HG03565 (cell line): Measurements from ENCODE around the gene WDFY3.
"Not testable (repeated sequence)": the region's sequence is repeated elsewhere in the genome, so short reads cannot be mapped to it uniquely, and the experiment has no call there.

Experiments
- ATAC-seq: cut with Tn5 transposase; IDR thresholded peaks from one replicate; pipeline ENCODE4 v1.9.1; 2021; ENCODE audit warnings: mild to moderate bottlenecking, moderate library complexity; ENCODE audit not compliant: unreplicated experiment

WDFY3 gene

DNA sequence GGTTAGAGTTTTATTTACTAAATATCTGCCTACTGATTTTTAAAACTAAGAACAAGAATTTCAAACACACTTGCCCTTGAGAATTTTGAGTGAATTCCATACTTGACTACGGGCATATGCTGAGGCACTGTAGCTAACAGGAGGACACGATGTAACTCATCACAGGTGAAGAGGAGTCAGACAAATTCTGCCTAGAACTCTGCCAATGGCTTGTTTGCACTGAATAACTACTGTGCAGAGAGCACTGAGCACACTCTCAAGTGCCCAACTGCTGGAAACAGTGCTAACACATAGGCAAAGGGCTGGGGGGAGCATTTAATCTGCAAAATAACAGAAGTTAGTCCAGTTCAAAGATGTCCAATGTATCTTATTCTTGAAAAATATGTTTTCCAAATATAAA, 104.4 kb downstream of the WDFY3 start:
- ATAC-seq = no peak

DNA sequence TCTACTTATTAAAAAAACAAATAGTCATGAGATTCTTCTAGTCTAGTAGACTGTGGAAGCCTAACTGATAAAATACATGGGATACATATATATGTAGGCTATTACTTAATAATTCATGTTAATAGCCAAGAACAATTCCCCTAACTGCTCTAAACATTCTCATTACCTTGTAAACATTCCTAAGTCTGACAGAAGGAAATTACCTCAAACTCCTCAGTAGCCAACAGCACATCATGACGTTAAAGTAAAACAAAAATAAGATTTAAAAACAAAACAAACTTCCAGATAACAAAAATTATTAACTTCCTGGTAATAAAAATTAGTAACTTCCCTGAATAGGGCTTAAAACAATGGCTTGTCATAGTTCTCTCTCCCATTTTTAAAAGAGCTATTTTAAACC, 109.2 kb downstream of the WDFY3 start:
- no peak for ATAC-seq

DNA sequence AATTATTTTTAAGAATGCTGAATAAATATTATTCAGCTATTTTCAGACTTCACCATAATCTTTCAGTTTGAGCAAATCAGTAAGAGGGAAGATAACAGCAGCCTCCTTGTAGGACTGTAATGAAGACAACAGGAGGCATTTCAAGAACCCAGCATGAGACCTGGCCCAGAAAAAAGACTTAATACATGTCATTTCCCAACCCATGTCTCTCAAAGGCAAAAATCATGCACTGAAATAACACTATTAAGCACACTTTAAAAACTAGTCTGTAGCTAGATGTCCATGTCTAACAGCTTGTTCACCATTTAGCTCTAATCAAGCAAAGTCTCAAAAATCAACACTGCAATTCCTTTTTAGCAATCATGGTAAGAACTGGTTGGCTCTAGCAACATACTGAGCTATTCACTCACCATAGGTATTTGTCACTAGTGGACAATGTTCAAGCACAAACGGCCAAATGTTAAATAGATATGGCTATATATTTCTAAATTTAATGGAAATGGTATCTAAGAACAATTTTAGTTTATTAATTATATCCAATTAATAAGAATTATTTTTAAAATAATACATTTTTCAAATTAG, 109.9 kb downstream of the WDFY3 start:
- no peak for ATAC-seq

DNA sequence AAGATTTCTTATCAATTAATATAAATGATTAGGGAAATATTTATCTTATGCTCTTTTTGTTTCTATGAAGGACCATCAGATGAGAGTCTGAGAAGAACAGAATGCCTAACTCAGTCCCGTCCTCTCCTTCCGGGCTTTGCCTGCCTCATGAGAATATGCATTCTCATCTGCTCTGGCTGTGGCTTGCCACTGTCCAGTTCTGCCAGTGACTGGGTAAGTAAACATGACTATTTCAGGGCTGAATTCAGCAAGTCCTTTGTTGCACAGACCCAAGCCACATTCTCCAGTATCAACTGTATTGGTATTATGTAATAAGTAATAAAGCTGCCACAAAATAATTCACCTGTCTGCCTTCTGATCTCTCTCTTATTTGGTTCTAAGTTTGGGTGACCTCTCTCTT, 110.7 kb downstream of the WDFY3 start:
- ATAC-seq = no peak

DNA sequence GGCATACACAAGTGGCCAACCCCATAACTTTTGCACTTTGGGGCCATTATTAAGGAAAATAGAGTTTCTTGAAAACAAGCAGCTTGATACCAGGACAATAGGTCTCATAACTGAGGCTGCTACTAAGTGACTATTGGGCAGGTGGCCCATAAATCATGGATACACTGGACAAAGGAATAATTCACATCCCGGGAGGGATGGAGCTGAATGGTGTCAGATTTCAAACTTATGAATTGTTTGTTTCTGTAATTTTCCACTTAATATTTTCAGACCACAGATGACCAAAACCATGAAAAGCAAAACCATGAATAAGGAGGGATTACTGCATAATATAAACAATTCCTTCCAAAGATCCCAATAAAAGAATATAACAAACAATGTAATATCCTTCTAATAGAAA, 114.4 kb downstream of the WDFY3 start:
- no peak for ATAC-seq

DNA sequence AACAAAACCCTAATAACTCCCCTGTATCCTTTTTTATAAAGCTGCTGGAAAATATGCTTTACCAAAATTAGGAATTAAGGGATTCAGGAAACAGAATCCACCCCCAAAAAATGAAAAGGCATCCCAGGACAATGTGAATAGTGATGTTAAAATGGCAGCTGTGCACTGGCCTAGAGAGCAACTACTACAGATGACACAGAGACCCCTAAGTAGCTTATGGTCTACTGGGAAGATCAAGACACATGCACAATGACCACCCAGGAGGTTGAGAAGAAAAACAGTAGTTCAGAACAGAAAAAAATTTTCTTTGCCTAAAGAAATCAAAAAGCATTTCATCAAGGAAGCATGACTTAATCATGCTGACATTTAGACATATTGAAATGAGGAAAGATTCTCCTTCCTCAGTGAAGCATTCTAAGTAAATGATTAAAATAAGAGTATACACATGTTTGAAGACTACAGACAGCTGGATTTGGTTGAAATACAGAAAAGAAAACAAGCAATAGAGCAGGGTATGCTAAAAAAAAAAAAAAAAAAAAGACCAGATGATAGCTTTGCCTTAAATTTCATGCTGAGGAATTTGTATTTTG, 117.3 kb downstream of the WDFY3 start:
- ATAC-seq = no peak

DNA sequence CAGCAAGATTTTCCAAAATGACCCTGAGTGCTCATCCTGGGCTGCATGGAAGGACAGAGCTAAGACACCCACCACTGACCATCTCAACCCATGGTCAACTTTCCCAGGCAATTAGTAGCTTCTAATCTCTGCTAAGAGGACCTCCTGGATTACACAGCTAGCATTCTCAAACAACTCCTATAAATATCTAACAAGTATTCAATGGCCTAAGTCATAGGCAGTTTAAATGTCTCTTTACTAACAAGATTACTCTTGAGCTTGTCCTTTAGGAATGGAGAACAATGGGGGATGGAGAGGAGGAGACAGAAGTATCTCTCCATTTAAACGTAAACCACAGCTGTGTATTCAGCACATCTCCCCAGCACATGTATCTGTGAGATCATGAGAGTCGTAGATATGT, 118.1 kb downstream of the WDFY3 start:
- ATAC-seq = no peak

DNA sequence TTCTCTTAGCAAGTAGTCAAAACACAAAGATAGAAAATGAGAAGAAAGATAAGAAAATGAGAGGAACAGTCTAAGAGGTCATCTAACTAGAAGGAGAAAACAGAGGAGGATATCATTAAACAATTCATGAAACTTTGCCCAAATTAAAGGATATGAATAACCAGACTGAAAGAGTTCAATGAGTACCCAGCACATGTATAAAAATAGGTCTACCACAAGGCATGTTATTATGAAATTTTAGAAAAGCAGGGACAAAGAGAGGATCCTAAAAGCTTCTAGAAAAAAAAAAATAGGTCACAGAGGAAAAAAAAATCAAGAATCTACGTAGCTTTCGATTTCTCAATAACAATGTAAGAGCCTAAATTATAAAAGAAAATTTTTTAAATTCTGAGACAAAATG, 118.5 kb downstream of the WDFY3 start:
- no peak for ATAC-seq

DNA sequence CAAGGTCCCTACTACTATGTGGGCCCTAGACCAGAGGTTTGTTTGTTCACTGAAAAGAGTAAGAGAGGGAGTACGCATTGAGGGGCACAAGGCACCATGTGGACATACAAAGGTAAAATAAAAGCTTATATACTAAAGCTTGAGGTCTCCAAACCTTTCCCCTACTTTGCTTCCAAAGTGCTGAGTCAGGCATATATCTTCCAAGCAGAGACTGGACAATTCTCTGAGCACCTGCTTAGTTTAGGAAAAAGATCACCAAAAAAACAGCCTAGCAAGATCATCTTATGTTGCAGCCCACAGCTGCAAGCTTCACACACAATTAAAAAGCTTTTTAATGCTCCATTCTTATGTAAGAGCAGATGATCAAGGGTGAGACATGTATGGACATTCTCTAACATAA, 119.5 kb downstream of the WDFY3 start:
- ATAC-seq = no peak

DNA sequence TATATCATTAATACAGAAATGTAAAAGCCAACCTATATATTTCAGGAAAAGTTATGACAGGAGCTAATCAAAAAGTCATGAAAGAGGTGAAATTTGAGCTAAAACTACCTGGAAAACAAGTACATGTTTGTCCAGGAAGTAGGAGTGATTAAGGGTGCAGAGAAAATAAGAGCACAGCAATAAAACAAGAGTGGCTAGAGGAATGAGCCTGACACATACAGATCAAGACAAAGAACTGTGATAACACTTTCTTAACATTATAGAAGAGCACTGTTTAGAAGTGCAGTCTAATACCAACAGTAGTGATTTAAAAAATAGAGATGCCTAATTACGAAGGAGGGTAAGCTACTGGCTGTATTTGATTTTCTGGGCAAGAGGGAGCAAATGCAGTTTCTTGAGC, 125.1 kb downstream of the WDFY3 start:
- no peak for ATAC-seq

DNA sequence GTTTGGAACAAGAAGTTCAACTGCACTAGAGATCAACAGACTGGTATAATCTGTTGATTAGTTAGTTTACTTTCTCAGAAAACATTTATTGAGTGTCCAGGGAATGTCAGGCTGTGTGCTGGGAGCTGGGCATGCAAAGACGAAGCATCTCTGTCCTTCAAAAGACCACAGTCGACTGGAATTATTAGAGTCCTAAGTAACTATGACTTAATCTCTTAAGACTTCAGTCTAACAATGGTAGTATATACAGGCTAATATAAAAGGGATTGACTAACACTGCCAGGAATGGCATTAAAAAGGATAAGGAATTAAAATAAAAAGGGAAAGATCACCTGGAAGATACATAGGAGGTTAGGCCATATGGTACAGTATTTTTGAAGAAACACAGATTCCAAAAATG, 128.7 kb downstream of the WDFY3 start:
- ATAC-seq = no peak

DNA sequence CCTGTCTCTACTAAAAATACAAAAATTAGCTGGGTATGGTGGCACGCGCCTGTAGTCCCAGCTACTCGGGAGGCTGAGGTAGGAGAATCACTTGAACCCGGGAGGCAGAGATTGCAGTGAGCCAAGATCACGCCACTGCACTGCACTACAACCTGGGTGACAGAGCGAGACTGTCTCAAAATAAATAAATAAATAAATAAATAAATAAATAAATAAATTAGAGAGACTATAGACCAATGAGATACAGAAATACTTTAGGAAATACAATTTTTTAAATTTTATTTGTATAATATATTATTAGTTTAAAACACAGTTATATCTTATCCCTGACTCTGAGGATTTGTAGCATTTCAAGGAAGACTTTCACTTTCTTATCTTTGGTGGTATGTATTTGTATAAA, 136.9 kb downstream of the WDFY3 start:
- not testable (repeated sequence) for ATAC-seq

DNA sequence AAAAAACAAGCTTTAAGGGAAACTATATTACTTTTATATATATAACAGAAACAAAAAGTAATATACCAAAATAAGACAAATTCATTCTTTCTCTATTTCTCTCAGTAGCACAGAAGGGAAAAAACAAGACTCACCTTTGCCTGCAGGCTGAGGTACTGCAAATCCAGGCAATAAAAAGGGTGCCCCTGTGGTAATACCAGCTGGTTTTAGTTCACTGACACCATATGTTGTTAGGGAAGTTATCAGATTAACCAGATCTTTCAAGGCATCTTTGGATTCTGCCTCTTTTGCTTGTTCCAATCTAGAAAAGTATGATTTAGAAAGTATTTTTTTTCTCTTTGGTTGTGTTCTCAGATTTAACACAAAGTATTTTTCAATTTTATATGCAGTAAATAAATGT, 139.8 kb downstream of the WDFY3 start:
- ATAC-seq = no peak

DNA sequence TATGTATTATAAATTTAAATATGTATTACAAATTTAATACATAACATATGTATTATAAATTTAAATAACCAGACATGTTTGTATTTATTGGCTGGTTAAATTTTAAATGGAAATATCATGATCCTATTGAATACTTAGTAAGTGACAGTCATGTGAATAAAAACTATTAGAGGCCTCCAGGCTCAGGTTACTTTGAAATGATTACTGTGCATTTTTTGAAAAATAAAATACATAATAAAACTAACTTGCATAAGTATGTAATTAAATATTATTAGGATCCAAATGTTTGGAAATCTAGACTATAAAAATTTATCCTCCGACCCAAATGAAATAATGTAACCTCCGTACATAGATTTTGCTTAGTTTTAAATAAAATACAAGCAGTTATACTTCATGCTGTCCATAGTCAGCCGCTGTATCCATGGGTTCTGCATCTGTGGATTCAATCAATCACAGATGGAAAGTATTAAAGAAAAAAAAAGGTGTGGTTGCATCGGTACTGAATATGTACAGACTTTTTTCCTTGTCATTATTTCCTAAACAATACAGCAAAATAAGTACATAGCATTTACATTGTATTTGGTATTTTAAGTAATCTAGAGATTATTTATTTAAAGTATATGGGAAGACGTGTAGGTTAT, 140.7 kb downstream of the WDFY3 start:
- ATAC-seq = no peak

DNA sequence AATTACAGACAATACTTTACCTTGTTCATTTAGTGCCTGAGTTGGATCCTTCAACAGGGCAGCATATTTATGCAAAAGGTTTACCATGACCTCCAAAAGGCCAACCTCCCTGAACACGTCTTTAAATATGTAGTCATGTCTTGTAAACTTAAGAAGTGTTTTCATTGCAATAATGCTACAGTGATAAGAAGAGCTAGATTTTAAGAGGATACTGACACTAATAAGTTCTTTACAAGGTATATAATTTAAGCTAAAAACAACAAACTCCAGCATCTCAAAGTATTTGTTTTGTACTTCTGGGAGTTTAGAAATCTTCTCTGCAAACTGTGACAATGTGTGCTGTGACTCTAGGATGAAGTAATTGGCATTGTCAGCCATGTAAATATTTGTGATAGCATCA, 145.4 kb downstream of the WDFY3 start:
- ATAC-seq = no peak

DNA sequence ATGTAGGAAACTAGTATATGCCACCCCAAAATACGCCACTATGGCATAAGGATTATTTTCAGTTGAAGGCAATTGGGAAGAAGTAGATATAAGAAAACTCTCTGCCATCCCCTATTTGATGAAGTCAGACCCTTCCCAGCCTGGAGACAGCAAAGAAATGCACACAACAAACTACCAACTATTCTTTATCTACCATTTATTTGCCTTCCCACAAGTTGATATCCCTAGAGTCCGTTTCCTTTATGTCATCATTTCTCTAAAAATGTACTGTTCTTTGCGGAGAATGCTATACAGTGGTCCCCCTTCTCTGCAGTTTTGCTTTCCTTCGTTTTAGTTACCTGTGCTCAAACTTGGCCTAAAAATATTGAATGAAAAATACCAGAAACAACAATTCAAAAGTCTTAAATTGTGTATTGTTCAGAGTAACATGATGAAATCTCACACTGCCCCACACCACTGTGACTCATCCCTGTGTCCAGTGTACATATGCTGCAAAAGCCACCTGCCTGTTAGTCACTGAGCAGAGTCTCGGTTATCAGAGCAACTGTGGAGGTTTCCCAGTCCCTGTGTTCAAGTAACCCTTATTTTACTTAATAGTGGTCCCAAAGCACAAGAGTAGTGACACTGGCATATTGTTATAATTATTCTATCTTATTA, 152.3 kb downstream of the WDFY3 start:
- ATAC-seq = no peak

DNA sequence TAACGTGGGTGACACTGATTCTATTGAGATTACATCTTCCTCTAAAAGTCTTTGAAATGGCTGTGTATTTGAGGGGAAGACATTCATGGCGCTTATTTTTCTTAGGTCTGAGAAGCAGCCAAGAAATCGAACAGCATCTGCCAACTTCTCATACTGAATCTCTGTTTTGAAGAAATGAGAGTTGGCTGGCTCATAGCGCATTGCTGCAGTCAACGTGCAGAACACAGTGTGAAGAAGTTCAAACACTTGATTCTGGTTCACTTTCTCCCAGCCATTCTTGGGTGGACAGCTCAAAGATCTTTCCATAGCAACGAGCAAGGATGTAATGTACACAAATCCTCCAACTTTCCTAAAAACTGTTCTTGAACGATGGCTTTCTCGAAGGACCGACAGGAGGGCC, 156.5 kb downstream of the WDFY3 start:
- ATAC-seq = no peak

DNA sequence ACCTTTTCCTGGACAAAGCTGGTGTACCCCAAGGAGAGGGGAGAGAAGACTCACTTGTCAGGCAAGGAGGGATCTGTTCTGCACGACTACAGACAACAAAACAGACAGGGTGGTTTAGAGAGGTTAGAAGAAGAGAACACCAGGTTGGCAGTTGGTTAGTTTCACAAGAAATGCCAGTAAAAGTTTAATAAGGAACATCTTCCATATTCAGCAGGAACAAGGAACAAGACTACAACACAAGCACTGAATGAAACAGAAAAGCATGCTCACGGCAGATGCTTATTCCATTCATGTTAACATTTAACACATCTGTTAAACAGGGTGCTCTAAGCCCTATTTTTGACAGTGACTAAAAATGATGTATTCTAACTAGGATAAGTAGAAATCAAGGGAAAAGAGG, 158.2 kb downstream of the WDFY3 start:
- ATAC-seq = no peak

DNA sequence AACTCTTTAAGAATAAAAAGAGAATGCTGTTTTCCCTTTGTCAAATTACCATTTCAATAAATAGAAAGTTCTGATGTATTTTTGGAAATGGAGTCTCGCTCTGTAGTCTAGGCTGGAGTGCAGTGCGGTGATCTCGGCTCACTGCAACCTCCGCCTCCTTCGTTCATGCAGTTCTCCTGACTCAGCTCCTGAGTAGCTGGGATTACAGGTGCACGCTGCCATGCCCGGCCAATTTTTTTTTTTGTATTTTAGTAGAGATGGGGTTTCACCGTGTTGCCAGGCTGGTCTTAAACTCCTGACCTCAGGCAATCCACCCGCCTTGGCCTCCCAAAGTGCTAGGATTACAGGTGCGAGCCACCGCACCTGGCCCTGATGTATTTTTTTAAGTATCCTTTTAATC, 159.9 kb downstream of the WDFY3 start:
- not testable (repeated sequence) for ATAC-seq

DNA sequence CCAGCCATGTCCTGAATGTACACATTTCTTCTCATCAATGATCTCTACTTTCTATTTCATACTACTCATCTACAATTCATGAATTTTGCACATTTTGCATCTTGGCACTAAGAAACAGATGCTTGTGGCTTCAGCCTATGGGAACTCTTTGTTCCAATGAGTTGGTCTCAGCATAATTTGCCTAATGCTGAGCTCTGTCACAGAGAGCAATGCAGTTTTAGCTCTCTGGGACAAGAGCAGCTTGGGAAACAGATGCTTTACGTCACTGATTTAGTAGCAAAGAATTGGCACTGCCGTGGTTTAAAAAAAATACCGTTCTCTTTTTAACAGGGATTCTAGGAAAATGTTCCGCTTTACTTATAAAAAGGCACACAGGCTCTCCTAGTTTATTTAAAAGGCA, 162.4 kb downstream of the WDFY3 start:
- ATAC-seq = no peak

DNA sequence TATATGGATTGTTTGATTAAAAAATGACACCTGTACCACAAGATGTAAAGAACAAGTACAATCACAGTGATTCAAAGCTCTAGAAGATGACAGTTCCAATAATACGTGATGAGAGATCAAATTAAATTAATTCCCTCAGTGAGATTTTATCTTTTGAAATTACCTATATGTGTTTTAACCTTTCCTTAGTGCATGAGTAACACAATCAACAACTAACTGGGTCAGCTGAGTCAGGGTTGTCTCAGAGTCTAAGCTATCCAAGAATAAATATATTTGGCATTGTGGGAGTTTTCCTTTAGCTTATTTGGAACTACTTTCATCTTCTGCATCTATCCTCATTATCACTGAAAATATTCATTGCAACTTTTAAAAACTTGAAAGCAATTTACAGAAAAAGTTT, 162.8 kb downstream of the WDFY3 start:
- no peak for ATAC-seq

DNA sequence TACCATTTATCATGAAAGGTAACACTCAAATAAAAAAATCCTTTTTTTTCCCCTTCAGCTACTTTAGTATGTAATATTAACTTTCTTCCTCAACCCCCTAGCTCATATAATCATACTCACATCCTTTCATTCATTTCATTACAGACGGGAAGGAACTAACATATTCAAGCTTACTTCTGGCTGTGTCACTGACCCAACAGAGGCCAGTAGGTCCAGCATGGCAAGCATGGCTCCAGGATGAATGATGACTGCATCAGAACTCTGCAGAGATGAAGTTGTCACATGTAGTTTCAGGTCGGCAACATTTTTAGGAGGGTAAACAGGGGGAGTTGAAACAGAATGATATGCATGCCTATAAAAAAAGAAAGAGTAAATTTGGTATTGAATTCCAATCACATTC, 163.4 kb downstream of the WDFY3 start:
- ATAC-seq = no peak
